ENCODE results near the gene MYO16. TPM values are rescaled to one million over a fixed set of nuclear protein-coding genes. Genes with fewer than 3 reads are reported as not detected.
"Not testable (repeated sequence)": the region's sequence is repeated elsewhere in the genome, so short reads cannot be mapped to it uniquely, and the experiment has no call there.

MYO16 gene
- total RNA-seq, 3 donors from 2014 or later, result 0.08 TPM; not detected in 2

DNA sequence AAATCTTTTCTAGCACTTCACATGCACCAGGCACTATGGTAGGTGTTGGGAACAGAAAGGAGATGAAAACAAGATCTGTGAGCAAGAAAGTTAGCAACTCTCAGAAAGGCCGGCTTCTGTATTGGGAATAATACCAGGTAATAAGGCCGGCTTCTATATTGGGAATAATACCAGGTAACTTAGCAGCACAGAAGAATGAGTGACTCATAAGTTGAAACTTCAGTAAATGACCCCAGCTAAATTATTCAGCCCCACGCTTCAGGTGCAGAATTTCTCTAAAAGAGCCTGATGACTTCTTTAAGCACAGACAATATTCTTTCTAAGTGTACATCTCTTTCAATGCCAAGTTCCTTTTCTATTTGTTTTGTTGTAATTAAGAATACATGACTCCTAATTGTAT, 151.3 kb downstream of the MYO16 start:
- Mint-ChIP-seq H3K9me3 (no peaks in the 10 kb centered on the region), H3K4me3 (no peak overlapping the region), H3K36me3 (ENCODE audit: insufficient read depth) (no peaks in the 10 kb centered on the region), H3K4me1 (ENCODE audit: low read depth) (no peaks in the 10 kb centered on the region), H3K27me3 (ENCODE audit: low read depth) (no peaks in the 10 kb centered on the region)
- DNase-seq (no peak), ATAC-seq (no peak)

DNA sequence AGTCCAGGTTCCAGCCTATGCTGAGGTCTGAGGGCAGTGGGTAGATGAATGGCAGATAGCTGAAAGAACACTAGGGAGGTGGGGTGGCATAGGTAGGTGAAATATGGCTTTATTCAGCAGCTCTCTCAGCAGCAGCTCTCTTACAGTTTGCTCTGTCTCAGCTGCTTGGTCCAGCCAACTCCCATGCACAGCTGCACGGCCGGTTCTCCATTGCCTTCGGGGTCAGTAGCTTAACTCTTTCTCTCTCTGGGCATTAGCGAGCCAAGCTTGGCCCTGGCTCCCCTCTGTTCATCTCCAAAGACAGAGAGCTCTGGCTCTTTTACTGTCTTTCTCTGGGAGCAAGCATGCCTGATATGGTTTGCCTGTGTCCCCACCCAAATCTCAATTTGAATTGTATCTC, 151.9 kb downstream of the MYO16 start:
- H3K36me3 Mint-ChIP-seq (ENCODE audit: insufficient read depth), result no peaks in the 10 kb centered on the region
- ATAC-seq (no peak), DNase-seq (no peak)
- no peak overlapping the region for H3K4me3 Mint-ChIP-seq
- no peaks in the 10 kb centered on the region for H3K27me3 Mint-ChIP-seq (ENCODE audit: low read depth)
- H3K4me1 Mint-ChIP-seq (ENCODE audit: low read depth), result no peaks in the 10 kb centered on the region
- no peaks in the 10 kb centered on the region for H3K9me3 Mint-ChIP-seq

DNA sequence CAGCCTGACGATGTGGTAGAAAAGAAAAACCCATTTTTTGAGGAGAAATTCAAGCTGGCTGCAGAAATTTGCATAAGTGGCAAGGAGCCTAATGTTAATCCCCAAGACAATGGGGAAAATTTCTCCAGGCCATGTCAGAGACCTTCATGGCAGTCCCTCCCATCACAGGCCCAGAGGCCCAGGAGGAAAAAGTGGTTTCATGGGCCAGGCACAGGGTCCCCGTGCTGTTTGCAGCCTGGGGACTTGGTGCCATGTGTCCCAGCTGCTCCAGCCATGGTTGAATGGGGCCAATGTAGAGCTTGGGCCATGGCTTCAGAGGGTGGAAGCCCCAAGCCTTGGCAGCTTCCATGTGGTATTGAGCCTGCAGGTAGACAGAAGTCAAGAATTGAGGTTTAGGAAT, 153.1 kb downstream of the MYO16 start:
- not testable (repeated sequence) for H3K36me3 Mint-ChIP-seq (ENCODE audit: insufficient read depth); H3K4me1 Mint-ChIP-seq (ENCODE audit: low read depth); ATAC-seq; H3K4me3 Mint-ChIP-seq; H3K9me3 Mint-ChIP-seq; H3K27me3 Mint-ChIP-seq (ENCODE audit: low read depth); DNase-seq

DNA sequence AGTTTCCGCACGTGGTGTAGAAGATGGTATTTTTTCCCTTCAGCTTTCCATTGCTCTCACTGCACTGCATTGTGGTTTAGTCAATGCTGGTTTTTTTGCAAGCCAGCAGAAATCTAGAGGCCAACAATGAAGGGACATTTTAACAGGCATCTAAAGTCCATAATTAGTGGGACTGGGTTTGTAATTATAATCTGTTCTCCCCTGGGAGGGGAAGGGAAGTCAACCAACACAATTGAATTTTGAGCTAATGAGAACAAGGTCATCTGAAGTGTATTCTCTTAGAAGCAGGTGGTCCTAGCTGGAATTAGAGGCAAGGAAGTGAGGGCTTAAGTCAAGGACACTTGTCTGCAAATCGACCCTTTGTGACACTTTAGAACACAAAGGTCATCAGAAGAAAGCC, 156.4 kb downstream of the MYO16 start:
- H3K27me3 Mint-ChIP-seq (ENCODE audit: low read depth), result no peaks in the 10 kb centered on the region
- H3K9me3 Mint-ChIP-seq, result no peaks in the 10 kb centered on the region
- H3K36me3 Mint-ChIP-seq (ENCODE audit: insufficient read depth), result no peaks in the 10 kb centered on the region
- DNase-seq, result no peak
- H3K4me1 Mint-ChIP-seq (ENCODE audit: low read depth), result no peaks in the 10 kb centered on the region
- no peak for ATAC-seq
- no peak overlapping the region for H3K4me3 Mint-ChIP-seq

DNA sequence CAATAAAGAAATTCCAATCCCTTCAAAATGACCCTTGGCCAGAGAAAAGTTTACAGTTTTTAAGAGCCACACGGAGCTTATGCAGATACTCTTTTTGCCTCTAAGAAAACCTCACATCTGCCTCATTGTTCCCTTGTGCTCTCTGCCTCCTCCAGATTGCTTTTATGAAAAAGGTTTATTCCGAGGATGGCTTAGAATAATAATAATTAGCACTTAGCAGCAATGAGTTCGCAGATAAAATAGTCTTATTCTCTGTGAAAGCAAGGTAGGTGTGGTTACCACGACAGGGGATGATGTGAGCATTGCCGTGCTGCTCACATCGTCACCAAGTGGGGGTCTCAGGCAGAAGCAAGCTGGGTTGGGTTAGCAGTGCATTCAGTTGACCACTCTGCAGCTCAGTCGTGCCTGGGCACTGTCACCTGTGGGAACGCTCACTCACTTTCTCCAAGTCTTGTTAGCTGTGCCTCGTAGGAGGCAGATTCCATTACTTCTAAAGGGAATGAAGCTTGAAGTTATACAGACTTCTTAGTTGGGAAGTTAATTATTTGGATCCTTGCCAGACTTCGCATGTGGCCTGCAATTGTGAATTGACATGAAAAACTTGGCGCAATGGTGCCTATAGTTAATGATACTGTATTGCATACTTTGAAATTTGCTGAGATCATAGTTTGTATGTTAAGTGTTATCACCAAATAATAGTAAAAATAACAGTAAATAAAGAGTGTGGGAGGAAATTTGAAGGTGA, 157.2 kb downstream of the MYO16 start:
- no peaks in the 10 kb centered on the region for H3K9me3 Mint-ChIP-seq
- ATAC-seq (no peak), DNase-seq (no peak)
- H3K4me1 Mint-ChIP-seq (ENCODE audit: low read depth), result no peaks in the 10 kb centered on the region
- no peak overlapping the region for H3K4me3 Mint-ChIP-seq
- no peaks in the 10 kb centered on the region for H3K36me3 Mint-ChIP-seq (ENCODE audit: insufficient read depth)
- no peaks in the 10 kb centered on the region for H3K27me3 Mint-ChIP-seq (ENCODE audit: low read depth)

- DNase-seq (no peak), ATAC-seq (no peak)
- H3K4me1 Mint-ChIP-seq (ENCODE audit: low read depth), result no peaks in the 10 kb centered on the region
- H3K36me3 Mint-ChIP-seq (ENCODE audit: insufficient read depth), result no peaks in the 10 kb centered on the region
- H3K9me3 Mint-ChIP-seq, result no peaks in the 10 kb centered on the region
- H3K27me3 Mint-ChIP-seq (ENCODE audit: low read depth), result no peaks in the 10 kb centered on the region
- H3K4me3 Mint-ChIP-seq, result no peak overlapping the region
These were observed 158.4 kb downstream of the MYO16 start for GRCh38 chr13:108787700-108788414.

GRCh38 chr13:108789476-108789875, 160.1 kb downstream of the MYO16 start:
- Mint-ChIP-seq H3K36me3 (ENCODE audit: insufficient read depth) (no peaks in the 10 kb centered on the region), H3K27me3 (ENCODE audit: low read depth) (no peaks in the 10 kb centered on the region), H3K4me1 (ENCODE audit: low read depth) (no peaks in the 10 kb centered on the region), H3K4me3 (no peak overlapping the region), H3K9me3 (no peaks in the 10 kb centered on the region)
- ATAC-seq (no peak), DNase-seq (no peak)

DNA sequence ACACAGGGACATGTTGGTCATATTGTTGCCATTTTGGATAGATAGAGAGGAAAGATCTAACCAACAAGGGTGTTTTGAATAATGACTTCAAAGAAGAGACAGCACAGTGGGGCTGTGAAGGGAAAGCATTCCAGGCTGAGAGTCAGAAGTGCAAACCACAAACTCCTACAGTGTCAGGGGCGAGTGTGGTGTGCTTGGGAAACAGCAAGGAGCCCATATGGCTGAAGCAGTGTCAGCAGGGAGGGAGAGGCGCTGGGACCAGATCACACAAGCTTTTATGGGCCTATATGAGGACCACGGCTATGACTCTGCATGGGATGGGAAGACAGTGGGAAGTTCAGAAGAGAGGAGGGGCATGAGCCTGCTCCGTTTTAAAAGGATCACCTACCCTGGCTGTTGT, 166.4 kb downstream of the MYO16 start:
- no peaks in the 10 kb centered on the region for H3K4me1 Mint-ChIP-seq (ENCODE audit: low read depth)
- H3K9me3 Mint-ChIP-seq, result no peaks in the 10 kb centered on the region
- DNase-seq (no peak), ATAC-seq (no peak)
- H3K27me3 Mint-ChIP-seq (ENCODE audit: low read depth), result no peaks in the 10 kb centered on the region
- no peaks in the 10 kb centered on the region for H3K36me3 Mint-ChIP-seq (ENCODE audit: insufficient read depth)
- no peak overlapping the region for H3K4me3 Mint-ChIP-seq

DNA sequence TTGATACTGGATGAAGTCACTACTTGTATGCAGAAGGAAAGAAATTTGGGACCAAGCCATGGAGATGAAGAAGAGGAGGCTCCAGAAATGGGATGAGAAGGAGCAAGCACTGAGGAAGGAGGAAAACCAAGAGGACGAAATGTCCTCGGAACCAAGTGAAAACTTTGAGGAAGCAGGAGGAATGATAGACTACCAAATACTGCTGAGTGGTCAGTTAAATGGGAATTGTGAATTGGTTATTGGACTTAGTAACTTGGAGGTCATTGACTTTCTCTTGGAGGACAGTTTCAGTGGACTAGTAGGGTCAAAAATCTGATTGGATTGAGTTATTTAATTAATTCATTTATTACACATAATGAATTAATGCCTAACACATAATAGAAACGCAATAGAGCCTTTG, 167.9 kb downstream of the MYO16 start:
- no peaks in the 10 kb centered on the region for H3K27me3 Mint-ChIP-seq (ENCODE audit: low read depth)
- H3K36me3 Mint-ChIP-seq (ENCODE audit: insufficient read depth), result no peaks in the 10 kb centered on the region
- H3K9me3 Mint-ChIP-seq, result no peaks in the 10 kb centered on the region
- ATAC-seq, result no peak
- no peak overlapping the region for H3K4me3 Mint-ChIP-seq
- DNase-seq, result no peak
- H3K4me1 Mint-ChIP-seq (ENCODE audit: low read depth), result no peaks in the 10 kb centered on the region

DNA sequence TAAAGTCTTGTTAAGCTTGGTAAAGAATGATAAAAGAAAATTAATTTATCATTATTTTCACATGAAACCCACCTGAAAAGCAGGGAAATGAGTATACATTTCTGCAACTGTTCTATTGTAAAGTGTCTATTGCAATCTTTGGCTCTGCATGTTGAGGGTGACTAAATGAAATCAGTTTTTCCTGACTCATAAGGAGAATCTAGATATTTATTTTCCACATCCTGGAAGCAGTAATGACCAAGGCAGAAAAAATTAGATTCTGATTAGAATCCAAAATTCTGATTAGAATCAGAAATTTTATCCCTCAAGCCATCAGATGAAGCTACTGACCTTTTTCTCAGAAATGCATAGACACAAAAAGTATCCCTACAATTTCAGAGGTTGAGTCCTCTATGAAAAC, 178.4 kb downstream of the MYO16 start:
- no peaks in the 10 kb centered on the region for H3K27me3 Mint-ChIP-seq (ENCODE audit: low read depth)
- H3K36me3 Mint-ChIP-seq (ENCODE audit: insufficient read depth), result no peaks in the 10 kb centered on the region
- no peaks in the 10 kb centered on the region for H3K4me1 Mint-ChIP-seq (ENCODE audit: low read depth)
- no peak overlapping the region for H3K4me3 Mint-ChIP-seq
- ATAC-seq (no peak), DNase-seq (no peak)
- no peaks in the 10 kb centered on the region for H3K9me3 Mint-ChIP-seq

- no peak for DNase-seq
These were observed 182.8 kb downstream of the MYO16 start for GRCh38 chr13:108812165-108812564.

GRCh38 chr13:108812661-108813060, 183.2 kb downstream of the MYO16 start:
- H3K4me3 Mint-ChIP-seq, result no peak overlapping the region
- no peaks in the 10 kb centered on the region for H3K4me1 Mint-ChIP-seq (ENCODE audit: low read depth)
- H3K9me3 Mint-ChIP-seq, result no peaks in the 10 kb centered on the region
- H3K27me3 Mint-ChIP-seq (ENCODE audit: low read depth), result no peaks in the 10 kb centered on the region
- DNase-seq, result no peak
- H3K36me3 Mint-ChIP-seq (ENCODE audit: insufficient read depth), result no peaks in the 10 kb centered on the region
- no peak for ATAC-seq

More at GRCh38 chr13:108812165-108812564, 182.8 kb downstream of the MYO16 start:
- no peaks in the 10 kb centered on the region for H3K9me3 Mint-ChIP-seq
- no peaks in the 10 kb centered on the region for H3K4me1 Mint-ChIP-seq (ENCODE audit: low read depth)
- ATAC-seq, result no peak
- H3K4me3 Mint-ChIP-seq, result no peak overlapping the region
- H3K36me3 Mint-ChIP-seq (ENCODE audit: insufficient read depth), result no peaks in the 10 kb centered on the region
- H3K27me3 Mint-ChIP-seq (ENCODE audit: low read depth), result no peaks in the 10 kb centered on the region

DNA sequence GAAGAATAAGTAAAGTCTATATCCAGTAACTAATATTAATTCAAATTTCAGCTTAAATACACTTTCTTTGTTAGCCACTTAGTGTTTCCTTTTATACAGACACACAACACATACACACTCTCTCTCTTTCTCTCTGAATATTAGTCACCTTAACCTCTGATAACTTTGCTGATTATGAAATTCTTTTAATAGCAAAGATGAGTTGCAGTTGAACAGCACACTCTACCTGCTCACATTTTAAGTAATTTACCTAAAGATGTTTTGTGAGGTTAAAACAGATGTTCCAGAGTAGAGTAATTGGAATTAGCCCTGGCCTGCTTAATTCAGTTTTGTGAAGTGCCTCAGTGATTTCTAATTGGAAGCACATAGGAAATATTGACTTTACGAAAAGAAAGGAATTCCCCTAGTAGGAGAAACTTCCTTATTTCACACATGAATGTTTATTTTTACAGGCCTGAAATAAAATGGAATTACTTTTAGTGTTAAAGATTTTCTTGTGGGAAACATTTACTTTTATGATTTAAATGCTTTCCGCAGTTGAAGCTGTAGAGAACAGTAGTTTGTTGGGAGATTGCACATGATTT, 184.3 kb downstream of the MYO16 start:
- Mint-ChIP-seq H3K9me3 (no peaks in the 10 kb centered on the region), H3K4me3 (no peak overlapping the region), H3K36me3 (ENCODE audit: insufficient read depth) (no peaks in the 10 kb centered on the region), H3K4me1 (ENCODE audit: low read depth) (no peaks in the 10 kb centered on the region), H3K27me3 (ENCODE audit: low read depth) (no peaks in the 10 kb centered on the region)
- no peak for DNase-seq
- ATAC-seq, result no peak

GRCh38 chr13:108816375-108816774, 187.0 kb downstream of the MYO16 start:
- H3K27me3 Mint-ChIP-seq (ENCODE audit: low read depth), result no peaks in the 10 kb centered on the region
- ATAC-seq (no peak), DNase-seq (no peak)
- H3K36me3 Mint-ChIP-seq (ENCODE audit: insufficient read depth), result no peaks in the 10 kb centered on the region
- no peaks in the 10 kb centered on the region for H3K9me3 Mint-ChIP-seq
- no peak overlapping the region for H3K4me3 Mint-ChIP-seq
- no peaks in the 10 kb centered on the region for H3K4me1 Mint-ChIP-seq (ENCODE audit: low read depth)

GRCh38 chr13:108827646-108828045, 198.2 kb downstream of the MYO16 start:
- no peaks in the 10 kb centered on the region for H3K36me3 Mint-ChIP-seq (ENCODE audit: insufficient read depth)
- peaks cover 16% of the 10 kb centered on the region for H3K9me3 Mint-ChIP-seq
- no peak overlapping the region for H3K4me3 Mint-ChIP-seq
- no peak for ATAC-seq
- no peaks in the 10 kb centered on the region for H3K4me1 Mint-ChIP-seq (ENCODE audit: low read depth)
- no peak for DNase-seq
- H3K27me3 Mint-ChIP-seq (ENCODE audit: low read depth), result no peaks in the 10 kb centered on the region

Data from activated T-cell treated with anti-CD3 and anti-CD28 coated beads, Interleukin-2, amount 50 U/mL, for 4 hours (primary cell).